PC-9 (cell line): ENCODE results near the gene PBX4. TPM values are rescaled to one million over a fixed set of nuclear protein-coding genes. Genes with fewer than 3 reads are reported as not detected.

Experiments
- BruUV-seq: library from RNA; stranded (reverse); fragments of 400-500 nt; replicated peaks from 2 replicates; lab custom pipeline; 2021; lab: Mats Ljungman, UMichigan
- CTCF ChIA-PET: fragments of 300-600 bp; sonication (Branson Sonifier 250); formaldehyde crosslinking; loops from one replicate; lab custom pipeline; 2022; ENCODE audit warnings: antibody characterized with exemption; lab: Charles Lee
- POLR2A ChIA-PET: fragments of 300-600 bp; sonication (Branson Sonifier 250); formaldehyde crosslinking; loops from one replicate; lab custom pipeline; 2022; ENCODE audit warnings: antibody characterized with exemption; ENCODE audit not compliant: unreplicated experiment; lab: Charles Lee
- DNase-seq, 2 experiments: peaks; one replicate each; pipeline versions ENCODE4 v3.0.0 to v3.0.0-alpha.2; 2015 to 2022; ENCODE audit warnings: mixed read lengths in 1 of 2
- H2AFZ ChIP-seq: fragments of 200-600 bp; sonication (generic); 2 replicates; pipeline ENCODE4 v1.8.1; 2017; ENCODE audit warnings: antibody characterized with exemption
- H3F3A ChIP-seq: fragments of 200-600 bp; sonication (generic); 2 replicates; pipeline ENCODE4 v1.8.1; 2017; ENCODE audit warnings: antibody characterized with exemption, mild to moderate bottlenecking, low read depth; ENCODE audit not compliant: insufficient read depth
- H3K27ac ChIP-seq: fragments of 200-600 bp; sonication (generic); 2 replicates; pipeline ENCODE4 v1.6.1; 2016; ENCODE audit warnings: mixed run types
- H3K27me3 ChIP-seq: fragments of 200-600 bp; sonication (generic); 2 replicates; pipeline ENCODE4 v1.6.1; 2016; ENCODE audit warnings: low read depth, mixed run types; ENCODE audit not compliant: insufficient read depth
- H3K36me3 ChIP-seq: fragments of 200-600 bp; sonication (generic); 2 replicates; pipeline ENCODE4 v1.6.1; 2016; ENCODE audit warnings: low read depth, mixed run types
- H3K4me1 ChIP-seq: fragments of 200-600 bp; sonication (generic); replicated peaks from 2 replicates; pipeline ENCODE4 v1.6.1; 2016; ENCODE audit warnings: mixed run types; ENCODE audit not compliant: insufficient read depth
- H3K4me2 ChIP-seq: fragments of 200-600 bp; sonication (generic); 2 replicates; pipeline ENCODE4 v1.6.1; 2017; ENCODE audit warnings: mixed run types
- H3K4me3 ChIP-seq: fragments of 200-600 bp; sonication (generic); 2 replicates; pipeline ENCODE4 v1.6.1; 2016; ENCODE audit warnings: mixed run types
- H3K79me2 ChIP-seq: fragments of 200-600 bp; sonication (generic); 2 replicates; pipeline ENCODE4 v1.6.1; 2017; ENCODE audit warnings: low read depth, mixed run types
- H3K9me2 ChIP-seq: fragments of 200-600 bp; sonication (generic); 2 replicates; pipeline ENCODE4 v1.8.1; 2017; ENCODE audit warnings: mild to moderate bottlenecking; ENCODE audit not compliant: insufficient read depth
- H3K9me3 ChIP-seq: fragments of 200-600 bp; sonication (generic); 2 replicates; pipeline ENCODE4 v1.8.1; 2016; ENCODE audit warnings: low read depth; ENCODE audit not compliant: insufficient read depth
- H4K20me1 ChIP-seq: fragments of 200-600 bp; sonication (generic); 2 replicates; pipeline ENCODE4 v1.8.1; 2017; ENCODE audit not compliant: insufficient read depth
- CTCF ChIP-seq: fragments of 200-600 bp; sonication (generic); conservative IDR thresholded peaks from 2 replicates; pipeline ENCODE4 v1.6.1; 2017; ENCODE audit warnings: mixed run types, antibody characterized with exemption, mild to moderate bottlenecking, moderate library complexity
- EZH2 ChIP-seq: fragments of 200-600 bp; sonication (generic); IDR thresholded peaks from 2 replicates; pipeline ENCODE4 v1.8.0; 2017; ENCODE audit warnings: antibody characterized with exemption, low read depth
- intact Hi-C: fragments of 100-400 bp; cut with micrococcal nuclease; formaldehyde crosslinking; loops from one replicate; pipeline ENCODE4 v1.10.0; 2022; ENCODE audit not compliant: unreplicated experiment
- total RNA-seq: library from RNA; stranded (reverse); gene quantifications from 2 replicates; pipeline ENCODE4 v1.2.3, GENCODE V29; 2021

Gene PBX4
- total RNA-seq, 1 experiment from 2014 or later: 5.7 TPM

- BruUV-seq: no TSS peak
- Histone ChIP-seq H3K4me1 (peaks cover 48% of the 10 kb centered on the region), H3K27ac (peak overlapping the region; percentile 76), H3K9me3 (no peaks in the 10 kb centered on the region), H4K20me1 (no peaks in the 10 kb centered on the region), H3K4me2 (peak overlapping the region; percentile 66), H3K27me3 (no peaks in the 10 kb centered on the region), H3K36me3 (no peaks in the 10 kb centered on the region), H3K79me2 (peaks cover 7% of the 10 kb centered on the region; the same call in 1 of the 2 replicates), H3K4me3 (0 out of 2 replicates have a peak overlapping the region, but pooled peaks have one; percentile 6), H3F3A (peaks cover 47% of the 10 kb centered on the region), H3K9me2 (no peaks in the 10 kb centered on the region), H2AFZ (no peak overlapping the region)
- POLR2A ChIA-PET: interaction anchor here (0.6 kb wide), 2 partner anchors 10 to 37 kb away, joined by 3 to 5 read pairs; no protein-coding TSS in a partner anchor
- CTCF ChIA-PET: interaction anchor here (0.7 kb wide), 1 partner anchor 231 kb away, joined by 13 read pairs; no protein-coding TSS in a partner anchor
- DNase-seq: peak; percentile 67 to 100
- intact Hi-C loops: loop anchor here (1.0 kb wide), 2 partner anchors 11 to 15 kb away; no protein-coding TSS in a partner anchor
- TF ChIP-seq CTCF (no peak), EZH2 (no peak)
Measured at GRCh38 chr19:19606021-19606420, 12.5 kb downstream of the PBX4 start.

- CTCF ChIA-PET: no interaction called here
- H3K4me2 ChIP-seq: peak overlapping the region; percentile 58
- H3F3A ChIP-seq: peaks cover 46% of the 10 kb centered on the region
- H3K79me2 ChIP-seq: peaks cover 10% of the 10 kb centered on the region; the same call in 1 of the 2 replicates
- H3K27ac ChIP-seq: peak overlapping the region; percentile 73
- no TSS peak for BruUV-seq
- DNase-seq: peak in 1 of 2 experiments; percentile 39
- no peaks in the 10 kb centered on the region for H3K9me2 ChIP-seq
- H3K36me3 ChIP-seq: no peaks in the 10 kb centered on the region
- H3K9me3 ChIP-seq: no peaks in the 10 kb centered on the region
- no peak for TF ChIP-seq CTCF
- no peak for TF ChIP-seq EZH2
- intact Hi-C loops: no loop called here
- no peaks in the 10 kb centered on the region for H4K20me1 ChIP-seq
- H2AFZ ChIP-seq: no peak overlapping the region
- H3K4me1 ChIP-seq: peaks cover 57% of the 10 kb centered on the region
- H3K27me3 ChIP-seq: no peaks in the 10 kb centered on the region
- POLR2A ChIA-PET: no interaction called here
- no peak overlapping the region for H3K4me3 ChIP-seq
Measured at GRCh38 chr19:19602713-19603324, 15.7 kb downstream of the PBX4 start.

GRCh38 chr19:19602136-19602712, 16.3 kb downstream of the PBX4 start:
- Histone ChIP-seq H3K27me3 (no peaks in the 10 kb centered on the region), H3K36me3 (no peaks in the 10 kb centered on the region), H2AFZ (no peak overlapping the region), H3K9me3 (no peaks in the 10 kb centered on the region), H3F3A (peaks cover 49% of the 10 kb centered on the region), H3K79me2 (peaks cover 10% of the 10 kb centered on the region; the same call in 1 of the 2 replicates), H3K9me2 (no peaks in the 10 kb centered on the region), H4K20me1 (no peaks in the 10 kb centered on the region), H3K4me3 (no peak overlapping the region), H3K27ac (peak overlapping the region; percentile 73), H3K4me1 (peaks cover 61% of the 10 kb centered on the region), H3K4me2 (peak overlapping the region; percentile 58)
- ChIA-PET CTCF (interaction anchor here (0.6 kb wide), 1 partner anchor 409 kb away, joined by 3 read pairs; no protein-coding TSS in a partner anchor), POLR2A (no interaction called here)
- TF ChIP-seq EZH2 (no peak), CTCF (no peak)
- intact Hi-C loops: no loop called here
- BruUV-seq: no TSS peak
- peak; percentile 40 to 98 for DNase-seq
